Endothelial cell of umbilical vein (primary cell): Measurements from ENCODE around the gene NAGS.

Source experiments
- EZH2 ChIP-seq: IDR thresholded peaks from 2 replicates; pipeline ENCODE4 v1.6.1; 2012; ENCODE audit warnings: borderline replicate concordance, low read depth, mild to moderate bottlenecking, moderate library complexity, low read length, inconsistent platforms; ENCODE audit not compliant: severe bottlenecking
- POLR2A ChIP-seq: IDR thresholded peaks from 2 replicates; pipeline ENCODE4 v1.6.1; 2012; ENCODE audit warnings: low read depth, mild to moderate bottlenecking, control low read depth, low read length

GRCh38 chr17:43999024-43999423 is 5.4 kb upstream of the NAGS start:
- TF ChIP-seq EZH2 = no peak
- TF ChIP-seq POLR2A = no peak
